Pancreas (tissue), 10 donors: ENCODE data around the gene DNAI1. TPM values are rescaled to one million over a fixed set of nuclear protein-coding genes. Genes with fewer than 3 reads are reported as not detected.
"Not testable (repeated sequence)": the region's sequence is repeated elsewhere in the genome, so short reads cannot be mapped to it uniquely, and the experiment has no call there.

Experiments used
- ATAC-seq, 4 donors: fragments of 200-7000 bp; cut with Tn5 transposase; one replicate each; pipeline versions ENCODE4 v1.8.0 to v1.9.1; 2020; ENCODE audit warnings: mild to moderate bottlenecking in 4 of 4, moderate library complexity in 4 of 4
- DNase-seq, 6 donors: peaks; one replicate each; pipeline ENCODE4 v3.0.0-alpha.2; 2020
- FAIRE-seq: peaks from 2 replicates; lab custom pipeline; 2012; peaks lifted over from hg19 to GRCh38; lab: Jason Lieb, UNC
- H3K27ac ChIP-seq, 4 donors: fragments of 200-600 bp; sonication (generic); 1 replicate in 3 of 4; 2 replicates in 1 of 4; pipeline versions ENCODE4 v1.5.0 to v1.8.0; 2020
- H3K27me3 ChIP-seq, 4 donors: fragments of 200-600 bp; one replicate each; pipeline ENCODE4 v1.8.0; 2021
- H3K36me3 ChIP-seq, 3 donors: fragments of 200-600 bp; sonication (generic) in 1 of 3; one replicate each; pipeline versions ENCODE4 v1.5.0 to v1.8.0; 2020 to 2021
- H3K4me1 ChIP-seq, 3 donors: fragments of 200-600 bp; one replicate each; pipeline ENCODE4 v1.8.0; 2021
- H3K4me3 ChIP-seq, 4 donors: fragments of 200-600 bp; sonication (generic) in 2 of 4; one replicate each; pipeline versions ENCODE4 v1.5.0 to v1.8.0; 2020 to 2021
- H3K9me3 ChIP-seq, 4 donors: fragments of 200-600 bp; one replicate each; pipeline ENCODE4 v1.8.0; 2021
- CTCF ChIP-seq, 4 donors: fragments of 200-600 bp; sonication (generic) in 3 of 4; IDR thresholded peaks; one replicate each; pipeline versions ENCODE4 v1.5.0 to v1.8.0; 2021; ENCODE audit warnings: antibody characterized with exemption in 4 of 4
- WGBS, 2 donors: extraction: QIAGEN DNeasy Blood & Tissue Kit; methylation state at CpG; one replicate each; pipeline ENCODE4 v1.1.7; 2013; 5-methylcytosine and 5-hydroxymethylcytosine counted together
- intact Hi-C, 3 donors: fragments of 100-400 bp; cut with DNase I; formaldehyde crosslinking; loops; one replicate each; pipeline versions ENCODE4 v1.11.1 to v1.14.2; 2022
- polyA plus RNA-seq, 2 donors: library from polyadenylated mRNA; stranded (reverse); fragments of 200-250 nt; gene quantifications; one replicate each; pipeline ENCODE4 v1.2.3, GENCODE V29; 2013
- total RNA-seq, 6 donors: library from RNA; stranded (reverse); fragmentation: NEBNext Ultra II Directional in 4 of 6; extraction: Animal tissue kit (Norgen Biotek cat#: 25700) in 4 of 6; gene quantifications; one replicate each; pipeline versions ENCODE4 v1.2.1 to v1.2.4, GENCODE V29; 2021 to 2023
- donor health status: healthy with polysubstance abuse.
- donor health status: DM: no; HTN: no; CAD: no; lungs with moderate emphysema.
- donor health status: DM: no; HTN: no; CAD: no.
- donor health status: control.
- donor health status: control.
- donor health status: Bipolar disorder and iron deficiency.
- donor health status: DM: yes; HTN: yes; CAD: no.
- donor health status: DM: no; HTN: no; CAD: no.
- donor health status: DM: no; HTN: no; CAD: no.
- donor health status: DM: yes; HTN: yes; CAD: no.

Gene DNAI1
- total and polyA plus RNA-seq, 8 donors, result 0.16 to 5.0 (median 0.49) TPM

DNA sequence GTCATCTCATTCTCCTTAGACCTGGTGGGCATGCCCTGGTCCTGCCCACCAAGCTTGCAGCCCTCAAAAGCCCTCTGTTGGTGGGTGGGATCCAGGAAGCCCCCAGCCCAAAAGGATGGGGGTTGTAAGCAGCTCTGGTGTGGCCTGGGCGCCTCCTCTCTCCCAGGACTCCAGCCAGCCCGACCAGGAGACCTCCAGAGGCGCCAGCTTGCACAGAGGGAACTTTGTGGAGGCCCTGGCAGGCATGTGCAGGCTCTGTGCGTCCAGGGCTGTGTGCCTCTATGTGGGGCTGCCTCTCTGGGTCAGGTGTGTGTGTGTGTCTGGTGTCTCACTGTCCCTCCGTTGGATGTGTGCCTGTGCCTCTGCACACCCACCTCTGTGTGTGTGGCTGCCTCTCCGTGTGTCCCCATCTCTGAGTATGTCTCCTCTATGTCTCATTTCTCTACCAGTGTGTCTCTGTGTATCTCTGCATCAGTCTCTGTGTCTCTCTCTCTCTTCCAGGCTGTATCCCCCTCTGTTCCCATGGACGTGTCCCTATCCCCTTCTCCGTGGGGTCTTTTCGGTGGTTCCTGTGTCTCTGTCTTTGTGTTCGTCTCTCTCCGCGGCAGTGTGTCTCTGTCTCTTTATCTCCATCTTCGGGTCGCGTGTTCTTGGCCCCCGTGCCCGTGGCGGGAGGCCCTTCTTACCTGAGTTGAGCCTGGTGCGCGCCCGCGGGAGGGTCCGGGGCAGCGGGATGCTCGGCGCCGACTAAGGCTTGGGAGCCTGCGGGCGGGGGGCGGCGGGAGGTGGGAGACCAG is 63.7 kb downstream of the DNAI1 start:
- WGBS, 2 donors, result 17 to 23% methylated on average over 24 to 31 of the region's 31 CpGs
- intact Hi-C loops, result no loop called here
- peak overlapping the region in 3 of 4 donors; percentile 8 to 48 (median 38) for H3K4me3 ChIP-seq
- no peaks in the 10 kb centered on the region for H3K27me3 ChIP-seq
- TF ChIP-seq CTCF (IDR thresholded peaks at IDR 0.05), result no peak
- H3K9me3 ChIP-seq, result no peaks in the 10 kb centered on the region
- no peak for FAIRE-seq
- DNase-seq, result peak in 1 of 6 donors; percentile 67
- no peak for ATAC-seq
- no peaks in the 10 kb centered on the region for H3K36me3 ChIP-seq
- no peak overlapping the region for H3K27ac ChIP-seq
- H3K4me1 ChIP-seq, result peaks cover 0 to 3% (median 0%) of the 10 kb centered on the region in 3 donors

DNA sequence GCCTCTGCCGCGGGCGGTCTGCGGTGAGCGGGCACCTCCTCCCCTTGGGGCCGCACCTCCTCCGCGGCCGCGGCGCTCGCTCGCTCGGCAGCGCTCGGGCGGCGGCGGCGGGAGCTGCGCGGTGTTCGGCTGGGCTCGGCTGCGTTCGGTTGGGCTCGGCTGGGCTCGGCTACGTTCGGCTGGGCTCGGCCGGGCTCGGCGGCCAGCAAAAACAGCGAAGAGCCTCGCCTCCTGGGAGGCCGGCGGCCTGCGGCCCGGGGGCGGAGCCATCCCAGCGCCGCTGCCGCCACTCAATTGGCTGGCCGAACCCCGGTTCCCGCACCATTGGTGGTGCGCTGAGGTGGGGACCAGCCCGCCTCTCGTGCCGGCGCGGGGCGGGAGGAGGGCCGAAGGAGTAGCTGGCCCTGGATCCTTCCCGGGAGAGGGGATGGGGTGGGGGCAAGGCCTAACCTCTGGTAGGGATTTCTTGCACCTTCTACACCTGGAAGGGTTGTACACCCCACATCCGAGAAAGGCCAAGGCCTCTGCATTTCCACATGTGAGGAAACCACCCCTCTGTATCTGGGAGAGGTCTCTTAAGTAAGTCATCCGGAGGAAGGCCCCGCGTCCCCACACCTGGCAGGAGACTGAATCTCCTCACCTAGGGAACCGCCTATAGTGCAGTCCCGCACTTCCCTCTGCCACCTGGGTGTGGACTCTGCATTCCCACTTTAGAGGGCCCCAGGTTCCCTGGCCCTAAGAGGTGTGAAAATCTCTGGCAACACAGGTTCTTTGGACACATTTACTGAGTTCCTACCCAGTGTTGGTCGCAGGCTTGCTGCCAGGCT is 64.6 kb downstream of the DNAI1 start, which contains the start of gene ENHO:
Gene ENHO (minus strand): TSS at position 20 of the 827 bp plus-strand sequence. CDS start 1,295 bp downstream, outside the sequence.
- 5 to 9% methylated on average over 38 to 63 of the region's 63 CpGs for WGBS, 2 donors
- DNase-seq (peak; percentile 85 to 97 (median 95)), FAIRE-seq (no peak), ATAC-seq (peak; percentile 99 to 100 (median 99))
- Histone ChIP-seq H3K4me3 (peak within 1 kb of the TSS in 3 of 4 donors; percentile 8 to 48 (median 38)), H3K36me3 (no peaks in the 10 kb centered on the region), H3K4me1 (peaks cover 0 to 3% (median 0%) of the 10 kb centered on the region in 3 donors), H3K9me3 (no peaks in the 10 kb centered on the region), H3K27ac (no peak within 1 kb of the TSS), H3K27me3 (no peaks in the 10 kb centered on the region)
- intact Hi-C loops, result no loop called here
- no peak for TF ChIP-seq CTCF (IDR thresholded peaks at IDR 0.05)

- Histone ChIP-seq H3K27me3 (no peaks in the 10 kb centered on the region), H3K9me3 (no peaks in the 10 kb centered on the region), H3K36me3 (no peaks in the 10 kb centered on the region), H3K27ac (no peak overlapping the region), H3K4me1 (peaks cover 0 to 3% (median 0%) of the 10 kb centered on the region in 3 donors), H3K4me3 (no peak overlapping the region)
- FAIRE-seq (no peak), ATAC-seq (no peak), DNase-seq (no peak)
- 87 to 91% methylated on average over 3 of the region's 3 CpGs for WGBS, 2 donors
- no peak for TF ChIP-seq CTCF (IDR thresholded peaks at IDR 0.05)
- intact Hi-C loops, result no loop called here
Observed at GRCh38 chr9:34524349-34524748, 65.7 kb downstream of the DNAI1 start.

- TF ChIP-seq CTCF (IDR thresholded peaks at IDR 0.05), result no peak
- H3K27ac ChIP-seq, result no peak overlapping the region
- FAIRE-seq (no peak), ATAC-seq (no peak), DNase-seq (no peak)
- peaks cover 0 to 3% (median 0%) of the 10 kb centered on the region in 3 donors for H3K4me1 ChIP-seq
- intact Hi-C loops, result no loop called here
- H3K9me3 ChIP-seq, result no peaks in the 10 kb centered on the region
- H3K36me3 ChIP-seq, result no peaks in the 10 kb centered on the region
- H3K4me3 ChIP-seq, result no peak overlapping the region
- H3K27me3 ChIP-seq, result no peaks in the 10 kb centered on the region
- WGBS, 2 donors, result 57 to 73% methylated on average over 2 of the region's 2 CpGs
Observed at GRCh38 chr9:34526026-34526425, 67.4 kb downstream of the DNAI1 start.

GRCh38 chr9:34532041-34532440 is 73.4 kb downstream of the DNAI1 start:
- 67 to 83% methylated on average over 7 to 8 of the region's 8 CpGs for WGBS, 2 donors
- DNase-seq, H3K27ac ChIP-seq, ATAC-seq, H3K27me3 ChIP-seq, H3K36me3 ChIP-seq, H3K9me3 ChIP-seq, H3K4me1 ChIP-seq, H3K4me3 ChIP-seq, FAIRE-seq, intact Hi-C loops: not testable (repeated sequence)
